K562 (cell line): ENCODE results near the gene LTA. TPM values are rescaled to one million over a fixed set of nuclear protein-coding genes. Genes with fewer than 3 reads are reported as not detected.
A peak's percentile ranks its signal among the peaks of the same experiment; 100 is the strongest.

Experiments
- CEBPG ChIP-seq, 3 experiments: fragments of 200-800 bp in 1 of 3; sonication (Bioruptor generic) in 1 of 3; sonication (generic) in 1 of 3; formaldehyde crosslinking in 1 of 3; IDR thresholded peaks in 2 of 3; conservative IDR thresholded peaks in 1 of 3; 2 replicates each; pipeline versions ENCODE4 v1.6.1 to v1.8.0; 2016 to 2022; ENCODE audit warnings: missing compliant biosample characterization in 2 of 3, missing genetic modification characterization in 2 of 3, mild to moderate bottlenecking in 1 of 3, missing genetic modification reagents in 1 of 3
- DMBX1 ChIP-seq: fragments of 250-450 bp; sonication (Bioruptor Pico); IDR thresholded peaks from 2 replicates; pipeline ENCODE4 v1.8.0; 2022; ENCODE audit warnings: inconsistent platforms, mild to moderate bottlenecking, moderate library complexity, borderline replicate concordance
- GATAD2A ChIP-seq: fragments of 450-650 bp; IDR thresholded peaks from 2 replicates; pipeline ENCODE4 v1.6.1; 2017
- JUND ChIP-seq, 2 experiments: IDR thresholded peaks; 2 replicates in 1 of 2; 3 replicates in 1 of 2; pipeline ENCODE4 v1.6.1; 2011; ENCODE audit warnings: borderline replicate concordance in 2 of 2, low read depth in 2 of 2, low read length in 2 of 2, improper control_type of control experiment in 1 of 2, missing biosample characterization in 1 of 2, missing genetic modification characterization in 1 of 2, missing genetic modification reagents in 1 of 2
- MAFF ChIP-seq: IDR thresholded peaks from 2 replicates; pipeline ENCODE4 v1.6.1; 2012; ENCODE audit warnings: low read length, improper control_type of control experiment
- MED1 ChIP-seq: sonication (generic); formaldehyde crosslinking; IDR thresholded peaks from 2 replicates; pipeline ENCODE4 v1.8.1; 2023; ENCODE audit warnings: missing genetic modification reagents, borderline replicate concordance
- NFIC ChIP-seq: fragments of 450-650 bp; IDR thresholded peaks from 2 replicates; pipeline ENCODE4 v1.6.1; 2017; ENCODE audit warnings: mild to moderate bottlenecking, inconsistent platforms
- POLR2AphosphoS5 ChIP-seq: IDR thresholded peaks from 2 replicates; pipeline ENCODE4 v1.6.1; 2011; ENCODE audit warnings: mild to moderate bottlenecking, low read depth, low read length, moderate library complexity; ENCODE audit not compliant: control insufficient read depth, insufficient read depth
- POLR2H ChIP-seq: IDR thresholded peaks from 2 replicates; pipeline ENCODE4 v1.6.1; 2016; ENCODE audit warnings: missing genetic modification characterization, low read depth, mild to moderate bottlenecking, control low read depth, missing compliant biosample characterization, moderate library complexity
- SMARCC2 ChIP-seq: fragments of 450-650 bp; IDR thresholded peaks from 2 replicates; pipeline ENCODE4 v1.6.1; 2017; ENCODE audit warnings: antibody characterized with exemption, moderate library complexity, mild to moderate bottlenecking, low read depth
- SMARCE1 ChIP-seq: fragments of 450-650 bp; IDR thresholded peaks from 2 replicates; pipeline ENCODE4 v1.7.1; 2016; ENCODE audit warnings: mild to moderate bottlenecking
- SP2 ChIP-seq: IDR thresholded peaks from 2 replicates; pipeline ENCODE4 v1.6.1; 2011; ENCODE audit warnings: mild to moderate bottlenecking, low read depth, low read length, moderate library complexity; ENCODE audit not compliant: poor library complexity, severe bottlenecking; ENCODE audit errors: extremely low read depth
- TBL1XR1 ChIP-seq, 2 experiments: IDR thresholded peaks; 2 replicates each; pipeline ENCODE4 v1.6.1; 2012; ENCODE audit warnings: improper control_type of control experiment in 2 of 2, low read length in 2 of 2, mild to moderate bottlenecking in 1 of 2
- TCF7 ChIP-seq: sonication (generic); IDR thresholded peaks from 2 replicates; pipeline ENCODE4 v1.6.1; 2016; ENCODE audit warnings: antibody characterized with exemption, borderline replicate concordance
- TEAD4 ChIP-seq, 2 experiments: sonication (generic) in 1 of 2; formaldehyde crosslinking in 1 of 2; IDR thresholded peaks; 2 replicates each; pipeline versions ENCODE4 v1.6.1 to v1.8.0; 2012 to 2022; ENCODE audit warnings: borderline replicate concordance in 1 of 2, inconsistent platforms in 1 of 2, low read length in 1 of 2, mild to moderate bottlenecking in 1 of 2, missing genetic modification reagents in 1 of 2
- ZC3H11A ChIP-seq: IDR thresholded peaks from 2 replicates; pipeline ENCODE4 v1.6.1; 2012; ENCODE audit warnings: low read depth, low read length, improper control_type of control experiment
- ZNF140 ChIP-seq: fragments of 250-450 bp; sonication (Bioruptor Pico); IDR thresholded peaks from 2 replicates; pipeline ENCODE4 v1.8.0; 2021; ENCODE audit warnings: moderate library complexity, mild to moderate bottlenecking, inconsistent platforms
- ZNF311 ChIP-seq: fragments of 250-450 bp; sonication (Bioruptor Pico); IDR thresholded peaks from 2 replicates; pipeline ENCODE4 v1.4.0; 2020; ENCODE audit warnings: mild to moderate bottlenecking, moderate library complexity
- ZNF398 ChIP-seq: fragments of 250-450 bp; sonication (Bioruptor Pico); IDR thresholded peaks from 2 replicates; pipeline ENCODE4 v1.8.0; 2021; ENCODE audit warnings: moderate library complexity, mild to moderate bottlenecking, inconsistent platforms
- ZNF408 ChIP-seq: fragments of 250-450 bp; sonication (Bioruptor Pico); IDR thresholded peaks from 2 replicates; pipeline ENCODE4 v1.4.0; 2020; ENCODE audit warnings: low read depth, mild to moderate bottlenecking, moderate library complexity
- ZNF76 ChIP-seq: fragments of 250-450 bp; sonication (Bioruptor Pico); IDR thresholded peaks from 2 replicates; pipeline ENCODE4 v1.4.0; 2020; ENCODE audit warnings: mild to moderate bottlenecking, moderate library complexity, borderline replicate concordance
- polyA plus RNA-seq, 8 experiments: library from polyadenylated mRNA; depleted of rRNA in 4 of 8; stranded (reverse) in 5 of 8; unstranded in 3 of 8; fragments of >200 nt; fragmentation: Nextera tagmentation in 2 of 8; fragmentation: Illumina TruSeq in 1 of 8; extraction: Ambion mirVana in 2 of 8; extraction: Trizol in 1 of 8; gene quantifications; 2 replicates each; pipeline versions ENCODE4 v1.2.1 to v1.2.3, GENCODE V29; 2011 to 2014; ENCODE audit warnings: inconsistent platforms in 1 of 8, missing spikeins in 1 of 8
- total RNA-seq, 7 experiments: library from RNA; depleted of rRNA in 6 of 7; stranded (reverse); fragments of >200 nt in 6 of 7; fragmentation: Illumina TruSeq in 2 of 7; extraction: Trizol in 2 of 7; gene quantifications; 2 replicates each; pipeline versions ENCODE4 v1.2.1 to v1.2.3, GENCODE V29; 2011 to 2021; ENCODE audit warnings: low replicate concordance in 1 of 7
- TF ChIP-seq, protein P1 (sequence below), 2 experiments: IDR thresholded peaks; 2 replicates each; pipeline ENCODE4 v1.6.1; 2011; ENCODE audit warnings: borderline replicate concordance in 1 of 2, control low read depth in 1 of 2, low read depth in 1 of 2, low read length in 1 of 2, mild to moderate bottlenecking in 1 of 2, mixed read lengths in 1 of 2, moderate library complexity in 1 of 2; ENCODE audit not compliant: insufficient read depth in 1 of 2, insufficient read length in 1 of 2, poor library complexity in 1 of 2, severe bottlenecking in 1 of 2; ENCODE audit errors: extremely low read depth in 1 of 2

LTA gene
- total and polyA plus RNA-seq, 9 of the 15 experiments (the other 6 are each of a cell fraction or from before 2014, with no cell fraction given), result 0.80 TPM; not detected in 8

DNA sequence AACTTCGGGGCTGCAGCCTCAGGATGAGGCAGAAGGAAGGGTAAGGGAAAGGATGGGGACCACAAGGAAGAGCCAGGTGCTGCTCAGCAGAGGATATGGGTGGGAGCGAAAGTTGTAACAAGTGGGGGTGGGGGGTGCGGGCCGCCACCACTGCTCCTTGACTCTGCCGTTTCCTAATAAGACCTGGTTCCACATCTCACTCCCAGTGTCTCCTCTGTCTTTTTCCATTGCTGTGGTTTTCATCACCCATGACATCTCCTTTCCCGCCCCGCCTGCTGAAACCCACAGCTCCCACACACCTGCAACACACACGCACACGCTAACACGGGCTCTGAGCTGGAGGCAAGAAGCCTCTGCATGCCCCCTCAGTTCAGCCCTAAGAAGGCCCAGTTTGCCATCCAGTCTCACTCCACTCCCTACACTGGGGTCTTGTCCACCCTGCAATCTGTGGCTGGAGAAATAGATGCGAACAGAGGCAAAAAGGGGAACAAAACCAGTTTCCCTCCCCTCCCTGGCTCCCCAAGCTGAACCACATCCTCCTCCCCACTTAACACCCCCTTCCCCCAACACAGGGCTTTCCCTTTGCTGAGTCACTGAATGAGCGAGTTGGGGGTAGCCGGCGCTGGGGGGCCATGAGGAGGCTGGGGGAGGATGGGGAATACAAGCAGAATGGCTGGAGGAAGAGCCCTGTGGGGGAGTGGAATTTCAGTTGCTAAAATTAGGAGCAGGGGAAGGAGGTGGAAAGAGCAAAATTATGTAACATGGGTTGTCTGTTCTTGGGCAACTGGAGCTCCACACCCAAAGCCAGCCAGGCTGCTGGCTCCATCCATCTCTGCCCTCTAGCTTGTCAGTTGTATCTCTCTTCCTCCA is 13.2 kb upstream of the LTA start (continued):
- no peak for TF ChIP-seq MED1 (CRISPR knock-in tag)
- 0 out of 2 replicates have a peak, but pooled peaks have one; percentile 19 for TF ChIP-seq ZNF76 (CRISPR knock-in tag)
- no peak for TF ChIP-seq ZNF311 (CRISPR knock-in tag)
- TF ChIP-seq DMBX1, result peak; percentile 64; the same call in 1 of the 2 replicates
- TF ChIP-seq MAFF, result peak; percentile 53; the same call in 1 of the 2 replicates
- TF ChIP-seq SMARCE1, result peak; percentile 86
- TF ChIP-seq SMARCC2, result no peak
- peak in 1 of 2 experiments; percentile 52; a peak in 1 of 4 replicates for TF ChIP-seq TBL1XR1 (IDR thresholded peaks at IDR 0.05; ENCODE audit: low read length in 2 of 2)
- no peak for TF ChIP-seq SP2
- peak; percentile 57 for TF ChIP-seq JUND (IDR thresholded peaks at IDR 0.05; ENCODE audit: borderline replicate concordance, low read depth, low read length)
- no peak; the same call in 2 of the 3 replicates for TF ChIP-seq JUND (tag; IDR thresholded peaks at IDR 0.05; ENCODE audit: borderline replicate concordance, low read depth, low read length)
- TF ChIP-seq ZNF408, result no peak
- no peak for TF ChIP-seq TCF7
- peak; percentile 92 for TF ChIP-seq CEBPG (CRISPR knock-in tag; IDR thresholded peaks at IDR 0.05)
- TF ChIP-seq CEBPG (tag; conservative IDR thresholded peaks at IDR 0.05 in 1 of 2, IDR thresholded peaks at IDR 0.05 in 1 of 2), result peak; percentile 52 to 94
- no peak for TF ChIP-seq GATAD2A
- TF ChIP-seq ZNF398, result no peak
- peak; percentile 29; the same call in 1 of the 2 replicates for TF ChIP-seq TEAD4 (IDR thresholded peaks at IDR 0.05; ENCODE audit: low read length)
- no peak for TF ChIP-seq TEAD4 (CRISPR knock-in tag; IDR thresholded peaks at IDR 0.05; ENCODE audit: borderline replicate concordance)
- TF ChIP-seq POLR2H (tag), result peak; percentile 41; the same call in 1 of the 2 replicates
- TF ChIP-seq, protein P1, sequence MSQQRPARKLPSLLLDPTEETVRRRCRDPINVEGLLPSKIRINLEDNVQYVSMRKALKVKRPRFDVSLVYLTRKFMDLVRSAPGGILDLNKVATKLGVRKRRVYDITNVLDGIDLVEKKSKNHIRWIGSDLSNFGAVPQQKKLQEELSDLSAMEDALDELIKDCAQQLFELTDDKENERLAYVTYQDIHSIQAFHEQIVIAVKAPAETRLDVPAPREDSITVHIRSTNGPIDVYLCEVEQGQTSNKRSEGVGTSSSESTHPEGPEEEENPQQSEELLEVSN (IDR thresholded peaks at IDR 0.05; ENCODE audit: borderline replicate concordance in 1 of 2, extremely low read depth in 1 of 2, insufficient read depth in 1 of 2, insufficient read length in 1 of 2, low read depth in 1 of 2, low read length in 1 of 2, poor library complexity in 1 of 2, severe bottlenecking in 1 of 2), result no peak
- TF ChIP-seq POLR2AphosphoS5, result 0 out of 2 replicates have a peak, but pooled peaks have one; percentile 50
- no peak for TF ChIP-seq ZNF140
- 0 out of 2 replicates have a peak, but pooled peaks have one; percentile 21 for TF ChIP-seq NFIC
- no peak for TF ChIP-seq ZC3H11A
